Endothelial cell of umbilical vein (primary cell): ENCODE results near the gene GANAB. TPM values are rescaled to one million over a fixed set of nuclear protein-coding genes. Genes with fewer than 3 reads are reported as not detected.
A peak's percentile ranks its signal among the peaks of the same experiment; 100 is the strongest.

ENCODE experiments used
- BruUV-seq: library from RNA; stranded (reverse); fragments of 400-500 nt; replicated peaks from 2 replicates; lab custom pipeline; 2021; lab: Mats Ljungman, UMichigan
- CTCF ChIA-PET: fragments of 300-600, 350-600 bp; sonication (Branson Sonifier 250); formaldehyde crosslinking; loops from one replicate; lab custom pipeline; 2021; ENCODE audit warnings: antibody characterized with exemption, inconsistent platforms; lab: Charles Lee
- POLR2A ChIA-PET: fragments of 300-600, 350-600 bp; sonication (Branson Sonifier 250); formaldehyde crosslinking; loops from one replicate; lab custom pipeline; 2021; ENCODE audit warnings: antibody characterized with exemption, inconsistent platforms; lab: Charles Lee
- DNase-seq: peaks from one replicate; pipeline ENCODE4 v3.0.0-alpha.2; 2011; ENCODE audit warnings: low read depth, low spot score
- FAIRE-seq: peaks from 2 replicates; lab custom pipeline; 2011; peaks lifted over from hg19 to GRCh38; lab: Jason Lieb, UNC
- H2AFZ ChIP-seq: 2 replicates; pipeline ENCODE4 v1.6.0; 2012; ENCODE audit warnings: low read depth, low read length, control low read depth, inconsistent platforms
- H3K27ac ChIP-seq: 2 replicates; pipeline ENCODE4 v1.5.1; 2011; ENCODE audit warnings: low read depth, mild to moderate bottlenecking, control low read depth, low read length, moderate library complexity; ENCODE audit not compliant: insufficient read depth
- H3K27me3 ChIP-seq, 2 experiments: 2 replicates each; pipeline versions ENCODE4 v1.6.0 to v1.6.1; 2011; ENCODE audit warnings: low read length in 2 of 2, mixed read lengths in 1 of 2; ENCODE audit not compliant: control insufficient read depth in 2 of 2, insufficient read depth in 2 of 2
- H3K36me3 ChIP-seq, 2 experiments: 2 replicates in 1 of 2; 3 replicates in 1 of 2; pipeline ENCODE4 v1.5.1; 2011; ENCODE audit warnings: low read length in 2 of 2, mild to moderate bottlenecking in 1 of 2, moderate library complexity in 1 of 2; ENCODE audit not compliant: control insufficient read depth in 2 of 2, insufficient read depth in 2 of 2; ENCODE audit errors: extremely low read depth in 1 of 2
- H3K4me1 ChIP-seq: 3 replicates; pipeline ENCODE4 v1.5.1; 2011; ENCODE audit warnings: mild to moderate bottlenecking, low read length; ENCODE audit not compliant: control insufficient read depth, insufficient read depth; ENCODE audit errors: extremely low read depth
- H3K4me2 ChIP-seq: 2 replicates; pipeline ENCODE4 v1.6.1; 2011; ENCODE audit warnings: low read length, control low read depth, mixed read lengths; ENCODE audit not compliant: insufficient read depth
- H3K4me3 ChIP-seq, 3 experiments: fragments of 200-600 bp in 1 of 3; sonication (generic), shearing (Covaris generic) in 1 of 3; replicated peaks in 1 of 3; 2 replicates each; pipeline ENCODE4 v1.5.1; 2011 to 2016; ENCODE audit warnings: control low read depth in 3 of 3, low read length in 3 of 3, mild to moderate bottlenecking in 2 of 3, inconsistent platforms in 1 of 3, low read depth in 1 of 3, moderate library complexity in 1 of 3; ENCODE audit not compliant: insufficient read depth in 1 of 3
- H3K79me2 ChIP-seq: 2 replicates; pipeline ENCODE4 v1.6.0; 2012; ENCODE audit warnings: low read length, inconsistent platforms; ENCODE audit not compliant: control insufficient read depth, insufficient read depth
- H3K9ac ChIP-seq: replicated peaks from 2 replicates; pipeline ENCODE3; 2011; ENCODE audit warnings: low read length, control low read depth; ENCODE audit not compliant: insufficient read depth; ENCODE audit errors: extremely low read depth
- H3K9me1 ChIP-seq: replicated peaks from 3 replicates; pipeline ENCODE4 v1.6.0; 2011; ENCODE audit warnings: mild to moderate bottlenecking, low read length; ENCODE audit not compliant: control insufficient read depth, insufficient read depth; ENCODE audit errors: extremely low read depth
- H3K9me3 ChIP-seq: replicated peaks from 2 replicates; pipeline ENCODE4 v1.5.1; 2012; ENCODE audit warnings: low read length, inconsistent platforms; ENCODE audit not compliant: control insufficient read depth, insufficient read depth
- H4K20me1 ChIP-seq: replicated peaks from 2 replicates; pipeline ENCODE3; 2011; ENCODE audit warnings: mild to moderate bottlenecking, low read length; ENCODE audit not compliant: control insufficient read depth, insufficient read depth; ENCODE audit errors: extremely low read depth
- GATA2 ChIP-seq: IDR thresholded peaks from 2 replicates; pipeline ENCODE4 v1.7.0; 2011; ENCODE audit warnings: low read depth, mild to moderate bottlenecking, moderate library complexity, mixed read lengths, low read length; ENCODE audit not compliant: insufficient read length, insufficient read depth
- POLR2A ChIP-seq: IDR thresholded peaks from 2 replicates; pipeline ENCODE4 v1.6.1; 2012; ENCODE audit warnings: low read depth, mild to moderate bottlenecking, control low read depth, low read length
- POLR2AphosphoS5 ChIP-seq: IDR thresholded peaks from 2 replicates; pipeline ENCODE4 v1.6.1; 2012; ENCODE audit warnings: low read depth, mild to moderate bottlenecking, control low read depth, low read length, moderate library complexity; ENCODE audit not compliant: insufficient read depth
- dilution Hi-C: fragments of 300-500 bp; cut with MboI; formaldehyde crosslinking; loops from one replicate; pipeline ENCODE4 v1.15.0; 2019; ENCODE audit warnings: low sequenced_read_pairs; ENCODE audit not compliant: extremely low pct_ligation_motif_present
- intact Hi-C: fragments of 100-400 bp; cut with micrococcal nuclease; formaldehyde crosslinking; loops from one replicate; pipeline ENCODE4 v1.10.0; 2022
- polyA plus RNA-seq, 4 experiments: library from polyadenylated mRNA; depleted of rRNA in 3 of 4; stranded (reverse) in 3 of 4; unstranded in 1 of 4; fragments of >200 nt; gene quantifications; 2 replicates each; pipeline versions ENCODE4 v1.2.1 to v1.2.3, GENCODE V29; 2011 to 2012; ENCODE audit warnings: missing spikeins in 1 of 4
- total RNA-seq: library from RNA; stranded (reverse); gene quantifications from 2 replicates; pipeline ENCODE4 v1.2.3, GENCODE V29; 2021

GANAB gene
- total and polyA plus RNA-seq, 2 donors (not counting 3 experiments of a cell fraction or from before 2014, with no cell fraction given): 389 to 455 TPM

- BruUV-seq: no TSS peak
- CTCF ChIA-PET: interaction anchor here (0.7 to 3.2 kb wide), 5 partner anchors 10 to 245 kb away, joined by 3 to 30 read pairs (median 4); partner anchors contain the start of gene INTS5
- H3K4me3 ChIP-seq: no peak overlapping the region
- TF ChIP-seq POLR2AphosphoS5 (no peak), POLR2A (peak; percentile 31)
- H3K9ac ChIP-seq: no peak overlapping the region
- H3K27ac ChIP-seq: no peak overlapping the region
- H3K36me3 ChIP-seq: no peaks in the 10 kb centered on the region
- intact Hi-C loops (loop anchor here (5.0 kb wide), 1 partner anchor 38 kb away; the partner anchor contains the start of genes BSCL2 and GNG3), dilution Hi-C loops (no loop called here)
- POLR2A ChIA-PET: interaction anchor here (0.6 to 0.7 kb wide), 2 partner anchors 181 to 1030 kb away, joined by 3 read pairs; no protein-coding TSS in a partner anchor
- peaks cover 17% of the 10 kb centered on the region for H3K4me1 ChIP-seq
- peaks cover 41% of the 10 kb centered on the region for H3K79me2 ChIP-seq
- no peaks in the 10 kb centered on the region for H3K9me3 ChIP-seq
- no peak for FAIRE-seq
- H4K20me1 ChIP-seq: no peaks in the 10 kb centered on the region
- H3K27me3 ChIP-seq: no peaks in the 10 kb centered on the region
- H2AFZ ChIP-seq: no peak overlapping the region
- no peaks in the 10 kb centered on the region for H3K9me1 ChIP-seq
- DNase-seq: no peak
- H3K4me2 ChIP-seq: no peak overlapping the region
Observed at GRCh38 chr11:62669420-62670161, 23.2 kb upstream of the GANAB start.

DNA sequence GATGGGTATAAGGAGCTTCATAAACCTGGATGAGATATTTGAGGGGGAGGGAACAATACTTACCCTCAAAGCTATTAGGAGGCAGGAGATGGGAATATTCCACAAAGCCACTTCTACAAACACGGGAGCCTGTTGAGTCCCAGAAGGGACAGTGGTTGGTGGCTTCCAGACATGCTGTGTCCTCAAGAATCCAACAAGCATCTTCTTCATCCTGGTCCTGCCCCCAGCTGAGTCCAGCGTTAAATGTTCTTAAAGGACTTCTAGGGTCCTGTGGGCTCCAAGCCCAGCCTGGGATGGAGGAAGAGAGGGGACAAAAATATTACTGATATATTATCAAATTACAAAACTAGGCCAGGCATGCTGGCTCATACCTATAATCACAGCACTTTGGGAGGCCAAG is 21.0 kb upstream of the GANAB start:
- intact Hi-C loops (loop anchor here (5.0 kb wide), 1 partner anchor 40 kb away; the partner anchor contains the start of genes BSCL2 and GNG3), dilution Hi-C loops (no loop called here)
- Histone ChIP-seq H3K27me3 (no peaks in the 10 kb centered on the region), H3K4me3 (no peak overlapping the region), H3K9me3 (no peaks in the 10 kb centered on the region), H2AFZ (no peak overlapping the region), H3K36me3 (peaks cover 0 to 1% of the 10 kb centered on the region in 2 experiments), H3K27ac (no peak overlapping the region), H3K4me2 (no peak overlapping the region), H3K9ac (no peak overlapping the region), H3K79me2 (peaks cover 38% of the 10 kb centered on the region), H3K9me1 (no peaks in the 10 kb centered on the region), H4K20me1 (no peaks in the 10 kb centered on the region), H3K4me1 (peaks cover 20% of the 10 kb centered on the region)
- DNase-seq (no peak), FAIRE-seq (no peak)
- POLR2A ChIA-PET: interaction anchor here (0.6 to 1.4 kb wide), 2 partner anchors 13 to 156 kb away, joined by 4 to 5 read pairs; no protein-coding TSS in a partner anchor
- no TSS peak for BruUV-seq
- CTCF ChIA-PET: interaction anchor here (0.6 to 2.1 kb wide), 5 partner anchors 9 to 31 kb away, joined by 3 to 9 read pairs (median 4); no protein-coding TSS in a partner anchor
- TF ChIP-seq GATA2: no peak
- TF ChIP-seq POLR2A: peak; percentile 34
